GM18909 (cell line): ENCODE measurements around the gene NFKBIL1.
"Not testable (repeated sequence)": the region's sequence is repeated elsewhere in the genome, so short reads cannot be mapped to it uniquely, and the experiment has no call there.

Experiments
- ATAC-seq: cut with Tn5 transposase; IDR thresholded peaks from one replicate; pipeline ENCODE4 v1.9.1; 2021; ENCODE audit warnings: mild to moderate bottlenecking; ENCODE audit not compliant: unreplicated experiment, poor library complexity

NFKBIL1 gene

GRCh38 chr6:31534011-31534410, 13.4 kb upstream of the NFKBIL1 start:
- no peak for ATAC-seq

GRCh38 chr6:31534521-31535040, 12.8 kb upstream of the NFKBIL1 start:
- ATAC-seq = no peak

- no peak for ATAC-seq
Measured at GRCh38 chr6:31535538-31536324, 11.7 kb upstream of the NFKBIL1 start.

- no peak for ATAC-seq
Measured at GRCh38 chr6:31538805-31539400, 8.5 kb upstream of the NFKBIL1 start.

GRCh38 chr6:31540640-31541039, 6.8 kb upstream of the NFKBIL1 start:
- ATAC-seq = no peak

GRCh38 chr6:31541059-31541657, 6.2 kb upstream of the NFKBIL1 start:
- ATAC-seq = no peak

GRCh38 chr6:31541658-31542521, 5.5 kb upstream of the NFKBIL1 start, which contains the start of gene DDX39B:
DDX39B (minus strand) TSS chr6:31542003; CDS start chr6:31540532, 1,471 bp downstream.
- ATAC-seq = peak; percentile 71

GRCh38 chr6:31543639-31544038, 3.8 kb upstream of the NFKBIL1 start:
- no peak for ATAC-seq

GRCh38 chr6:31544676-31545075, 2.7 kb upstream of the NFKBIL1 start:
- no peak for ATAC-seq

GRCh38 chr6:31545291-31545690, 2.1 kb upstream of the NFKBIL1 start:
- no peak for ATAC-seq

GRCh38 chr6:31546339-31546957, 960 bp upstream of the NFKBIL1 start, which contains the start of gene ATP6V1G2:
ATP6V1G2 (minus strand) TSS chr6:31546608; CDS start chr6:31546559, 49 bp downstream.
- ATAC-seq = peak; percentile 59

- ATAC-seq = no peak
Measured at GRCh38 chr6:31547727-31548543, 527 bp downstream of the NFKBIL1 start.

GRCh38 chr6:31548544-31548873, 1.1 kb downstream of the NFKBIL1 start:
- ATAC-seq = no peak

GRCh38 chr6:31551371-31551770, 4.0 kb downstream of the NFKBIL1 start:
- ATAC-seq = not testable (repeated sequence)

GRCh38 chr6:31556307-31556706, 8.9 kb downstream of the NFKBIL1 start:
- no peak for ATAC-seq

- ATAC-seq = no peak
Measured at GRCh38 chr6:31557443-31558317, 10.3 kb downstream of the NFKBIL1 start.

GRCh38 chr6:31558318-31558625, 10.9 kb downstream of the NFKBIL1 start:
- ATAC-seq = no peak
